ENCODE measurements around the gene TPPP3. TPM values are rescaled to one million over a fixed set of nuclear protein-coding genes. Genes with fewer than 3 reads are reported as not detected.
A peak's percentile ranks its signal among the peaks of the same experiment; 100 is the strongest.

TPPP3 gene
- total RNA-seq, 1 donor from 2014 or later: 4.7 TPM

DNA sequence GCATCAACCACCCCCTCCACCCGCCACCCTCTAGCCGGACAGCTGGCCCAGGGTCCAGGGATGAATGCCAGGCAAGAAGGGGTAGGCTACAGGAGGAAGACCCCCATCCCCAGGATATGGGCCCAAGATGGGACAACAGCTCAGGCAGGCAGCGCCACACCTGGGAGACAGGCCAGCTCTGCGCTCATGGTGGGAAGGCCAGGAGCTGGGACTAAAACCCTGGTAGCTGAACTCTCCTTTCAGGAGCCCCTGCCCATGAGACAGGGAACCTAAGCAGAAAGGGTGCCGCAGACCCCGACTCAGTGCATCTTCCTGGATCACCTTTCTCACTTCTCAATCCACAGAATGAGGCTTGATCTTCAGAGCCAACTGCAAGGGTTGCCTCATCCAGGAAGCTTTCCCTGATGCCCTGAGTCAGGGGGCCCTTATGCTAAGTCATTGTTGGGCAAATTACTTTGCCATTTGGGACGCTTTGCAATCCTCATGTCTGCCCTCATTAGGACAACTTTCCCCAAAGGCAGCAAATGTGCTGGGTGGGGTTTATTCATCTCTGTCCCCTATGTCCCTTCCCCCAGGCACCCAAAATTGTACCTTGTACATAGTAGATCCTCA, 14.0 kb upstream of the TPPP3 start:
- Mint-ChIP-seq H3K9me3 (no peaks in the 10 kb centered on the region), H3K4me3 (no peak overlapping the region), H3K36me3 (ENCODE audit: low read depth) (no peaks in the 10 kb centered on the region), H3K27ac (ENCODE audit: unreplicated experiment) (peak overlapping the region; percentile 62), H3K4me1 (peaks cover 11% of the 10 kb centered on the region), H3K27me3 (ENCODE audit: low read depth) (no peaks in the 10 kb centered on the region)
- no peak for DNase-seq (ENCODE audit: low read depth, low spot score)
- TF ChIP-seq CTCF (conservative IDR thresholded peaks at IDR 0.05): no peak

DNA sequence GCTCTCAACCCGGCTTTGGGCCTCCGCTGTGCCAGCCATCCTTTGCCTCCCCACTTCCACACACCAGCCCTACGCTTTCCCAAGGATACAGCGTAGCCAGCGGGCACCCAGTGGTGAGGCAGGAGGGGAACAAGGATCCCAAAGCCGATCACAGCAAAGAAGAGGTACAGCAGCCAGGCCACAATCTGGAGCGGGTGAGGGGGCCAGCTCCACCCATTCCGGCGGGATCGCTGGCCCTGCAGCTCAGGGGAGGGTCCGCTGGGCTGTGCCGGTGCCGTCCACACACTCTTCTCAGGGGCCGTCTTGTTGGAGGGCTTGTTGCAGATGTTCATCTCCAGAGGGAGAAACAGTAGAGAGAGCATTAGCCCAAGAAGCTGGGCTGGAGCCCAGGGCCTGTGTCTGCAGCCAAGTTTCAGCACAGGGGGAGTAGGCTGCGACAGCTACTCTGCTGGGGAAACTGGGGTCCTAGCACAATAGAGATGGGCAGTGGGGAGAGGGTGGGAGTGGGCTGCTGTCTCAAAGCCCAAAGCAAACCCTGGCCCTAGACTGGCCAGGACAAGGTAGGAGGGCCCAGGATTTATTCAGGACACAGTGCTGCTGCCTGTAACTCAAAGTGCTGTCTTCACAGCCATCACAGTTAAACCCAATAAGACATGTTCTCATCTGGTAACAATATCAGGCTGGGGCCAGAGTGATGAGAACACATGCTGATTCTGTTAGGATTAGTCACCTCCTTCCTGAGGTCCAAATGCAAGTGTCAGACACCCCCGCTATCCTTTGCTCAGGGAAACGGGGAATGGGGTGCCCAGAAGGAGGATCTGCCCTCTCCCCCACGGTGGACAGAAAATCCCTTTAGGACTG, 13.0 kb upstream of the TPPP3 start:
- no peak for TF ChIP-seq CTCF (conservative IDR thresholded peaks at IDR 0.05)
- Mint-ChIP-seq H3K36me3 (ENCODE audit: low read depth) (no peaks in the 10 kb centered on the region), H3K9me3 (no peaks in the 10 kb centered on the region), H3K4me1 (peaks cover 18% of the 10 kb centered on the region), H3K4me3 (no peak overlapping the region), H3K27me3 (ENCODE audit: low read depth) (no peaks in the 10 kb centered on the region), H3K27ac (ENCODE audit: unreplicated experiment) (peak overlapping the region; percentile 60)
- DNase-seq (ENCODE audit: low read depth, low spot score): no peak

- Mint-ChIP-seq H3K4me3 (no peak overlapping the region), H3K4me1 (peaks cover 18% of the 10 kb centered on the region), H3K27me3 (ENCODE audit: low read depth) (no peaks in the 10 kb centered on the region), H3K9me3 (no peaks in the 10 kb centered on the region), H3K36me3 (ENCODE audit: low read depth) (no peaks in the 10 kb centered on the region), H3K27ac (ENCODE audit: unreplicated experiment) (no peak overlapping the region)
- TF ChIP-seq CTCF (conservative IDR thresholded peaks at IDR 0.05): no peak
- no peak for DNase-seq (ENCODE audit: low read depth, low spot score)
Observed at GRCh38 chr16:67405336-67405735, 12.0 kb upstream of the TPPP3 start.

GRCh38 chr16:67404740-67405226, 11.5 kb upstream of the TPPP3 start:
- no peak overlapping the region for H3K4me3 Mint-ChIP-seq
- H3K4me1 Mint-ChIP-seq: peaks cover 18% of the 10 kb centered on the region
- H3K27me3 Mint-ChIP-seq (ENCODE audit: low read depth): no peaks in the 10 kb centered on the region
- no peak overlapping the region for H3K27ac Mint-ChIP-seq (ENCODE audit: unreplicated experiment)
- no peak for DNase-seq (ENCODE audit: low read depth, low spot score)
- no peak for TF ChIP-seq CTCF (conservative IDR thresholded peaks at IDR 0.05)
- H3K36me3 Mint-ChIP-seq (ENCODE audit: low read depth): no peaks in the 10 kb centered on the region
- H3K9me3 Mint-ChIP-seq: no peaks in the 10 kb centered on the region

- no peak for TF ChIP-seq CTCF (conservative IDR thresholded peaks at IDR 0.05)
- Mint-ChIP-seq H3K36me3 (ENCODE audit: low read depth) (no peaks in the 10 kb centered on the region), H3K9me3 (no peaks in the 10 kb centered on the region), H3K27me3 (ENCODE audit: low read depth) (no peaks in the 10 kb centered on the region), H3K4me3 (no peak overlapping the region), H3K27ac (ENCODE audit: unreplicated experiment) (no peak overlapping the region), H3K4me1 (peaks cover 18% of the 10 kb centered on the region)
- DNase-seq (ENCODE audit: low read depth, low spot score): no peak
Observed at GRCh38 chr16:67403976-67404555, 10.8 kb upstream of the TPPP3 start.
